OCI-LY3 (cell line): ENCODE data around the gene TNNI3K.

Experiments
- CTCF ChIP-seq: fragments of 200-600, 300-600 bp; sonication (generic); IDR thresholded peaks from 2 replicates; pipeline ENCODE4 v1.5.1; 2014; ENCODE audit warnings: antibody characterized with exemption, low read length, low read depth
- EZH2phosphoT487 ChIP-seq: fragments of 200-600 bp; shearing (Covaris generic); IDR thresholded peaks from 2 replicates; pipeline ENCODE4 v1.6.1; 2018; ENCODE audit warnings: antibody characterized with exemption, mixed run types, low read depth

GRCh38 chr1:74579425-74579824 lies 344.2 kb downstream of the TNNI3K start:
- TF ChIP-seq CTCF (no peak), EZH2phosphoT487 (no peak)
